ENCODE data around the gene VSIG10L2.

DNA sequence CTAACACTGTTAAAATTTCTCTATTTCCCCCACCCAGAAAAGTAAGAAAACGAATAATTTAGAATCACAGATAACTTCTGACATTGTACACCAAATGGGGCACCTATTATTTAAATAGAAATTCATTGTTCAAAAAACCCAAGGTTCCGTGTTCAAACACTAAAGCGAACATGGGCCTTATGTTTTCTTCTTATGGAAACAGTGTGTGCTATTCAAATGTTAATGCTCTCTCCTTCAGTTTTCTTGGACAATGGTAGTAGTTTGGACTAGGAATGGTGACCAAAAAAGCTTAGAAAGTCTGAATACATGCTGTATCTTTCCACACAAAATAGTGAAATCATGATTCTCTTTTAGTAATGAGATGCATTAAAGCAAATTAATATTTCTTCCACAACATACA is 33.7 kb downstream of the VSIG10L2 start:
- no peak for TF ChIP-seq RARB (CRISPR knock-in tag; IDR thresholded peaks at IDR 0.05)
- TF ChIP-seq, protein P1, sequence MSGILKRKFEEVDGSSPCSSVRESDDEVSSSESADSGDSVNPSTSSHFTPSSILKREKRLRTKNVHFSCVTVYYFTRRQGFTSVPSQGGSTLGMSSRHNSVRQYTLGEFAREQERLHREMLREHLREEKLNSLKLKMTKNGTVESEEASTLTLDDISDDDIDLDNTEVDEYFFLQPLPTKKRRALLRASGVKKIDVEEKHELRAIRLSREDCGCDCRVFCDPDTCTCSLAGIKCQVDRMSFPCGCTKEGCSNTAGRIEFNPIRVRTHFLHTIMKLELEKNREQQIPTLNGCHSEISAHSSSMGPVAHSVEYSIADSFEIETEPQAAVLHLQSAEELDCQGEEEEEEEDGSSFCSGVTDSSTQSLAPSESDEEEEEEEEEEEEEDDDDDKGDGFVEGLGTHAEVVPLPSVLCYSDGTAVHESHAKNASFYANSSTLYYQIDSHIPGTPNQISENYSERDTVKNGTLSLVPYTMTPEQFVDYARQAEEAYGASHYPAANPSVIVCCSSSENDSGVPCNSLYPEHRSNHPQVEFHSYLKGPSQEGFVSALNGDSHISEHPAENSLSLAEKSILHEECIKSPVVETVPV (CRISPR knock-in tag; IDR thresholded peaks at IDR 0.05): no peak
- TF ChIP-seq OSR1 (CRISPR knock-in tag; IDR thresholded peaks at IDR 0.05): no peak
- TF ChIP-seq, protein P2, sequence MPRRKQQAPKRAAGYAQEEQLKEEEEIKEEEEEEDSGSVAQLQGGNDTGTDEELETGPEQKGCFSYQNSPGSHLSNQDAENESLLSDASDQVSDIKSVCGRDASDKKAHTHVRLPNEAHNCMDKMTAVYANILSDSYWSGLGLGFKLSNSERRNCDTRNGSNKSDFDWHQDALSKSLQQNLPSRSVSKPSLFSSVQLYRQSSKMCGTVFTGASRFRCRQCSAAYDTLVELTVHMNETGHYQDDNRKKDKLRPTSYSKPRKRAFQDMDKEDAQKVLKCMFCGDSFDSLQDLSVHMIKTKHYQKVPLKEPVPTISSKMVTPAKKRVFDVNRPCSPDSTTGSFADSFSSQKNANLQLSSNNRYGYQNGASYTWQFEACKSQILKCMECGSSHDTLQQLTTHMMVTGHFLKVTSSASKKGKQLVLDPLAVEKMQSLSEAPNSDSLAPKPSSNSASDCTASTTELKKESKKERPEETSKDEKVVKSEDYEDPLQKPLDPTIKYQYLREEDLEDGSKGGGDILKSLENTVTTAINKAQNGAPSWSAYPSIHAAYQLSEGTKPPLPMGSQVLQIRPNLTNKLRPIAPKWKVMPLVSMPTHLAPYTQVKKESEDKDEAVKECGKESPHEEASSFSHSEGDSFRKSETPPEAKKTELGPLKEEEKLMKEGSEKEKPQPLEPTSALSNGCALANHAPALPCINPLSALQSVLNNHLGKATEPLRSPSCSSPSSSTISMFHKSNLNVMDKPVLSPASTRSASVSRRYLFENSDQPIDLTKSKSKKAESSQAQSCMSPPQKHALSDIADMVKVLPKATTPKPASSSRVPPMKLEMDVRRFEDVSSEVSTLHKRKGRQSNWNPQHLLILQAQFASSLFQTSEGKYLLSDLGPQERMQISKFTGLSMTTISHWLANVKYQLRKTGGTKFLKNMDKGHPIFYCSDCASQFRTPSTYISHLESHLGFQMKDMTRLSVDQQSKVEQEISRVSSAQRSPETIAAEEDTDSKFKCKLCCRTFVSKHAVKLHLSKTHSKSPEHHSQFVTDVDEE (CRISPR knock-in tag; IDR thresholded peaks at IDR 0.05): no peak
- TF ChIP-seq ZFP30 (CRISPR knock-in tag; IDR thresholded peaks at IDR 0.05): no peak
- no peak for TF ChIP-seq ESRRG (CRISPR knock-in tag; IDR thresholded peaks at IDR 0.05)
- TF ChIP-seq, protein P3, sequence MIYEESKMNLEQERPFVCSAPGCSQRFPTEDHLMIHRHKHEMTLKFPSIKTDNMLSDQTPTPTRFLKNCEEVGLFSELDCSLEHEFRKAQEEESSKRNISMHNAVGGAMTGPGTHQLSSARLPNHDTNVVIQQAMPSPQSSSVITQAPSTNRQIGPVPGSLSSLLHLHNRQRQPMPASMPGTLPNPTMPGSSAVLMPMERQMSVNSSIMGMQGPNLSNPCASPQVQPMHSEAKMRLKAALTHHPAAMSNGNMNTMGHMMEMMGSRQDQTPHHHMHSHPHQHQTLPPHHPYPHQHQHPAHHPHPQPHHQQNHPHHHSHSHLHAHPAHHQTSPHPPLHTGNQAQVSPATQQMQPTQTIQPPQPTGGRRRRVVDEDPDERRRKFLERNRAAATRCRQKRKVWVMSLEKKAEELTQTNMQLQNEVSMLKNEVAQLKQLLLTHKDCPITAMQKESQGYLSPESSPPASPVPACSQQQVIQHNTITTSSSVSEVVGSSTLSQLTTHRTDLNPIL (CRISPR knock-in tag; IDR thresholded peaks at IDR 0.05; ENCODE audit: low read depth): no peak

All from SK-N-SH treated with all-trans-retinoic acid at 6 μM for 48 hours (cell line).